Cerebellar nuclear complex (tissue), 1 donor: ENCODE data around the gene KRT222.
A peak's percentile ranks its signal among the peaks of the same experiment; 100 is the strongest.

Source experiments
- DNase-seq, 2 experiments: peaks; one replicate each; lab custom pipeline; 2025; lab: John Stamatoyannopoulos, UW

Gene KRT222

DNA sequence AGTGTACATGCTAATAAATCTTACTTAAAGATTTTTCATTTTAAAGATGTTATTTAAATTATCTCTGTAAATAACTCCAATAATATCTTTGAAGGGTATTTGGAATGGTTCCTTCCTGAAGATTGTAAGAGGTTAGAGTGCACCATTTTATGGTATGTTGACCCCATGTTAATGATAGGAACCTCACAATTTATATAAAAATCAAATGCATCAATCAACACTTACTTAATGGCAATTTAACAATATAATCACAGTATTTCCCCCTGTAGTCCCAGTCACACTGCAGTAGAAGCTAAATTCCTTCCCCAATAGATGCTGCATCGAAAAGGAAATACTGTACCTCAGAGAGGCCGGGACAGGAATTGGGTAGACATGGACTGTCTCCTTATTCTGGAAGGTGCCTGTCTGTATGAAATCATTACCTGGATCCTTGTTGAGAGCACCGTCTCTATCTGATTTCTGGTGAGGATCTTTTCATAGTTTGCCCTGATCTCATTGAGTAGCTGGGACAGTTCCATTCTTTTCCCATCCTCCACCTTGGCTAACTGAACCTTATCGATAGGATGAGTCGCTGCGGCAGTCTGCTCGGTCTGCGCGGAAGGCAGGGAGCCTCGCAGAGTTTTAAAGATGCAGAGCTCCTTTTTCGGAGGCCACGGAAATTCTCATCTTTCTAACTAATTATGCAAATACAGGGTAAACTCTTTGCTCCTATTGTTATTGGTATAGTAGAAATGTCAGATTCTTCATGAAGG lies at the start of gene KRT222:
Gene KRT222, minus strand, starts transcription at position 596 of the 752 bp plus-strand sequence. Its CDS starts 78 bp downstream, at position 518.
- peak in 1 of 2 experiments; percentile 44 for DNase-seq

DNA sequence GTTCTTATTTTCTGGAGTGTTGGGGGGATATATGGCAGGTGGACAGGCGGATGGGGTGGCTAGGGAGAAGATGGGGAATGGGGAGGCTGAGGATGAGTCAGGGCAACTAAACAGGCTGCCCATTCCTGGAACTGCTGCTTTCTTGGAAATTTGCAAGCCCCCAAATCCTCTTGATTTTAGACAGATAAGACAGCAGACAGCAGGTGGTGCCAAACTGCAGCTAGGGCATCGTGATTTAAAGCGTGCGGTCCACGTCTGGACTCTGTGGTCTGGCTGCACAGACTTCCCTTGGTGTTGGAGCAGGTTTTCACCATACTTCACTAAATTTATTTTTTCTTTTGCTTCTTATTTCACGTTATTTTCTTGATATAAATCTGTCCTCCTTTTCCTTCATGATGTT lies 49.5 kb upstream of the KRT222 start:
- no peak for DNase-seq

DNA sequence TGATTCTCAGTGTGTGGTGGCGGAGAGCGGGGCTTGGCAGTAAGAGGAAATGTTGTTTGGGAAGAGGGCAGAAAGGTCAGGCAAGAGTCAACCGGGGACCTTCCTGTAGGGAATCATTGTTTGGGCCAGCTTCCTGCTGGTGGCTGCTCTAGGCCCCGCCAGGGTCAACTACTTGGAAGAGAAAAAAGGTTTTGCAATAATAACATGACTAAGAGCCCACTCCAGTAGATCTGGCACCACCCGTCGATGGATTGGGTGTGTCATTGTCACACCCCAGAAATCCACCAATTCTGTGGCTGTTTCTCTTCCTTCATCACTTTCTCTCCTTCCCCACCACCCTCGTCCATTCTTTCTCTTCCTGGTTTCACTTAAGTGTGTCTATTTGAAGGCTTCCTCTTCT lies 42.8 kb upstream of the KRT222 start:
- DNase-seq: no peak

DNA sequence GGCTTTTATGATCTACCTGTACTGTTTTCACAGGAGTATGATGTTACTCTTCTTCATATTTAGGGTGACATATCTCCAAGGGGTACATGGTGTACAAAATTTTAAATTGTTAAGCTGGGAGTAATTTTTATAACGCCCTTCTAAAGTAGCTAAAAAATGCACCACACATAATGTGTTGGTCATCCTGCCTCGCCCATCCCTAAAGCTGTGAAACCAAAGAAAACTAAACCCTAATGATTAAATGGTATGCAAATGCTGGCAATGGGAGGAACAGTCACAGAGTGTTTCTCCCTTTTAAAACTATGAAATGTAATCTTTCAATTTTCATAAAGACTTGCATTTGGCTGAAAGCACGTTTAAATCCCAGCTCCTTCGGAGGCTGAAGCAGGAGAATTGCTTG lies 40.6 kb upstream of the KRT222 start:
- no peak for DNase-seq

DNA sequence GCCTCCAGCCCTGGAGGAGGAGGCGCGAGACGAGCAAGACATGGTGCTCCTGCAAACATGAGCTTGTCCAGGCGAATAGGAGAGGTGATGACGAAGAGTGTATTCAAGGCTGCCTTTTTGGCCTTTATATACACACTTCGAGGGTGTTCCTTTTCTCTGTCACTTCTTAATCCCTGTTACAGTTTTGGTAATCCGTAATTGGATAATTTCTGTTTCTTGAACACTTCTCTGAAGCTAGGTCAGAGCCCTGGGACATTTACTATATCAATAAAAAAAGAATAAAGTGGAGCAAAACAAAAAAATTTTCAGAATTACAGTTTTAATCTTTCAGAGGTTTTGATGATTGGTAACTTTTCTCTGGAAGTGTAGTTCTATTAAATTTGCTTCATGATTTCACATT lies 38.7 kb upstream of the KRT222 start, which contains the start of gene KRT24:
Gene KRT24, minus strand, starts transcription at position 101 of the 400 bp plus-strand sequence. Its CDS starts 59 bp downstream, at position 42.
- no peak for DNase-seq

DNA sequence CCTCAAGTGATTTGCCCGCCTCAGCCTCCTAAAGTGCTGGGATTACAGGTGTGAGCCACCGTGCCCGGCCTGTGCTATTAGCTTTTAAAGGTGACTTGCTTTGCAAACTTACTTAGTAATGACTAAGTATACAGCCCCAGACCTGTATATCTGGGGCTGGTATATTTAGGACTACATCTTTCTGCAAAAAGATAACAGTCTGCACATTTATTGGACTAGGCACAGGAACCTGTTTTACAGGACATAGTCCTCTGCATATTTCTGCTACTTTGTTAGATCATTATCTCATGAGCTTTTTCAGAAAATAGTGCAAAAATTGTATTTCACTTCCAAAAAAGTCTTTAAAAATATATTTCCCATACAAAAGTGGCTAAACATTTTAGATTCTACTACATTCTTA lies 37.3 kb upstream of the KRT222 start:
- DNase-seq: no peak

DNA sequence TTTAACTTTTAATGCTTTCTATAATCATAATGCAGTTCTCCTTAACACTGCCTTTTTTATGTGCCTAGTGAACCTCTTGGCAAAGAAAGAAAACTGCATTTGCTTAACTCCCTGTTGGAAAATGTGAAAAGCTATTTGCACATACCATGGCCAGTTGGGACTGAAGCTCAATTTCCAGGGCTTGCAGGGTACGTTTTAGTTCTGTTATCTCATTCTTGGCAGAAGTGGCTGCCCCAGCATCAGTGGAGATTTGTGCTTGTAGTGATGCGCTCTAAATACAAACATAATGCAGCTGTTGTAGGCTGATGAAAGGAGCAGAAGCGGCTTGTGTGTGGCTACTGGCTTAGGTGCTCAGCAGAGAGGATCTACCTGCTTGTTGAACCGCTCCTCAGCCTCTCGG lies 34.9 kb upstream of the KRT222 start:
- no peak for DNase-seq

DNA sequence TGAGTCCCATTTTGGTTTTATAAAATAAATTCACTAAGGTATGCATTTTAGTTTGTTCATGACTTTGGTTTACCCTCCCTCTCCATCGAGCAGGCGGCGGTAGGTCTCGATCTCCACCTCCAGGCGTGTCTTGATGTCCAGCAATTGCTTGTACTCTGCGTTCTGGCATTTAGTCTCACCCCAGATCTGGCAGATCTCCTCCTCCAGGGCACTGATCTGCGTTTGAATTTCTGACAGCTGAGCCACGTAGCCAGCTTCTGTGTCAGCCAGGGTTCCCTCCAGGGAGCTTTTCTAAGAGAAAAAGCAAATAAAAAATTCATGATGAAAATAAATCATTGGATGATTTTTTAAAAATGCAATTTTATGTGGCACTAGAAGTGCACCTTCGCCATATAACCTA lies 34.4 kb upstream of the KRT222 start:
- DNase-seq: no peak

DNA sequence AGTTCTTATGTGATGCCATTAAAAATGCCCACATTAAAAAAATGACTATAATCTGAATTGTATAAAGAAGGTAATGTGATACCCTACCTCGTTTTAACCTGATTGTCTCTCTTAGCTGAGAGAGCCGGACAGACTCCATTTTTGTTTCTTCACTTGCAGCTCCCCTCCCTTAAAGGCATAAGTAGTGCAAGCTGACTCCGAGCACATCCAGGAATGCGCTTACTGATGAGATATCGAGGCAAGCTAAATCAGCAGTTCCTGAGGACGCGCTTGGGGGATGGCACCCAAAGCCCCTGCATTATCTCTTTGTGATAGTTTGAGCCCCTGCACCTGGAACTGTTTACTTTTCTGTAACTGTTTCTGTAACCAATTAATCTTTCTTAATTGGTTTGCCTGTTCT lies 32.3 kb upstream of the KRT222 start:
- DNase-seq: no peak

DNA sequence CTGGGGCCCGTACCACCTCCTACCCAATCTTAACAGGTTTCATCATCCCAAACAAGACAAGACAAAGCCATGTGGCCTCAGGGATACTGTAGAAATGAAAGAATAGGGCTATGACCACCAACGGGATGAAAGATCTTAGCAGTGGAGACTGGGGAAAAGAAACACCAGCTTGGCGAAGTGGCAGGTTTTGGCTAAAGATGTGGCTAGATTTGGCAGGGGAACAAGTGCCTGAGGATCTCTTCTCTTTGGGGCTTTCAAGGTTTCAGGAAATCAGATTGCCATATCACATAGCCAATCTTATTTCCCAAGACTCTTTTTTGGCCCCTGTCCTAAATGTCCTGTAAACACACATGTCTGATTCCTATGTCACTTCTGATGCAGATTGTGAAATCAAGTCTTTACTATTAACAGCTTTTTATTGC lies 31.7 kb upstream of the KRT222 start:
- DNase-seq: no peak

DNA sequence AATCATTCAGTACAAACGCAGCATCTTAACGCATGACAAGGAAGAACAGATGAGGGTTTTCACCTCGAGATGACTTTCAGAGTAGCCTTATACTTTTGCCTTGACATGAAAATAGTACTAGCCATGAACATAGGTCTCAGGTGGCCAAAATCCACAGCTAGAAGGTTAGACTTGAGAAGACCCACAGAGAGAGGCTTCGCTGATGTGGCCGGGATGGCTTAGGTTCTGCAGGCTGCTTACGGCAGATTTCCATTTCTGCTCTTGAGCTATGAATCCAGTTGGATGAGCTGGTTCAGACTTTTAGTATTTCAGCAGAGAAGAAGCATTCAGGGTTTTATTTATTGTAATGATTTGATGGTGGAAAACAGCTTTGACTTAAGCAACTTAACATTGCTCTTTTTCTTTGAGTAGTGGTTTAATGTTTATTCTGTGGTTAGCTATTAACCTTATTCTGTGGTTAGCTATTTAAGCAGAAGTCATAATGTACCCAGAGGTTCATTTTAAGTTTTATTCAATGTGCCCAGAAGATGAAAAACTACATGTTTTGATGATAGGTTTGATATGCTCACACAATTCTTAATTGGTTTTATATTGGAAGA lies 31.0 kb upstream of the KRT222 start:
- no peak for DNase-seq

DNA sequence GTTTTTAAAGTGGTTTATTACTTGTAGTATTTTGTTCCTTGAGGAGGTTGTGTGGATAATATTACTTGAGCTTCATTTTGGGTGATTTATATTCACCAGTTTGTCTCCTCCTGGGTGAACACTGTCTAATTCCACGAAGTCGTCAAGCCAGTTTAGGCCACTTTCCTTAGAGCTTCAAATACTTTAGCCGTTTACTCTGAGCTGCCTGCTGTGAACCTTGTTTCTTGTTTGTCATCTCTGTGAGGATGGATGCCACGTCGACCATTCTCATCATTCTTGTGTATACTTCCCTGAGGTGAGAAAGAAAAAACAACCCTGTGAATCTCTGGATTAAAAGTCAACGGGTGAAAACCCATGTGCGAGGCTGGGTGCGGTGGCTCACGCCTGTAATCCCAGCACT lies 29.6 kb upstream of the KRT222 start:
- no peak for DNase-seq

DNA sequence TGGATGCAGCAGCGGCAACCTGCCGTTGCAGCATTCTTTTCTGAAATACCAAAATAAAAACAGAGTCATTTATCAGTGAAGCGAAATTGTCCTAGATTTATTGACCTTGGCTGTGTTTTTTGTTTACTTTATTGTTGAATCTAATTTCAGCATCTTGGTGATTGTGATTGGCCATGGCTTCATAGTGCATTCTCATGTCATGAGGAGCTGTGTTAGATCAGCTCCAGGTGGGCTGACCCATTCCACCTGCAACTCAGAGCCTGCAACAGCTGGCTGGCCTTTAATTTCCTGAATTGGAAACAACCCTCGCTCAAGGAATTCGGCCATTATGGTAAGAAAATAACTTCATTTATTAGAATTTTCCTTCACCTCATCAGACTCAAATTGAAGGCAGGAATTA lies 22.1 kb upstream of the KRT222 start:
- DNase-seq: no peak

DNA sequence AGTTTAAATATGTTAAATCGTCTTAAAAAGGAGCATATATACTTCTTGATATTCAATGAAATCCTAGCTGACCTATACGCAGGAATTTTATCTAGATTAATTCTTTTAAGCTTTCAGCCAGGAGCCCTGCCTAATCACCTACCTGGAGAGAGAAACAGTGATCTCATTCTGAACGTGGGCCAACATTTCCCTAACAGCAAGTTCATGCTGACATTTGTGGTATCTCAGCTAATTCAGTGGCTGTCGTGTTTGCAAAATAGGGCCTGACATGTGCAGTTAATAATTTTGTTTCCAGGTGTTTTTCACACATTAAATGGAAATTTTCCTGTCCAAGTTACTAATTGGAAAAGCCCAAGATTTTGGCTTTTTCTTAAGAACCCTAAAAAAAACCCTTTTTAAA lies 21.2 kb upstream of the KRT222 start:
- DNase-seq: no peak

DNA sequence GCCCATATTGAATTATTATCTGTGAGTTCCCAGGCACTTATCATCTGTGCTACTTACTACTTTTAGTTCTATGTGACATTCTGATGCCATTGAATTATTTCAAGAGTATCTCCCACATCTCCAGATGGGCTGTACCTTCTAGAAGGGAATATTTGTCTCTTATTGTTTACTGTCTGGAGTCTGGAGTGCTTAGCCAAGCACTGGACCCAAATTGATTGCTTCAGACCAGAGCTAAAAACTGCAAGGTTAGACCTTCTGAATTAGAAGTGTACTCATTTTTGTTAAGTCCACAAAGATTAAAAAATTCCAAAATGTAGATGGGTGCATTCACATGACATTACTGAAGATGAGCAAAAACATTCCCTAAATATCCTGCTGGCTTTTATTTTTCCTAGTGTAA lies 16.0 kb upstream of the KRT222 start:
- no peak for DNase-seq

DNA sequence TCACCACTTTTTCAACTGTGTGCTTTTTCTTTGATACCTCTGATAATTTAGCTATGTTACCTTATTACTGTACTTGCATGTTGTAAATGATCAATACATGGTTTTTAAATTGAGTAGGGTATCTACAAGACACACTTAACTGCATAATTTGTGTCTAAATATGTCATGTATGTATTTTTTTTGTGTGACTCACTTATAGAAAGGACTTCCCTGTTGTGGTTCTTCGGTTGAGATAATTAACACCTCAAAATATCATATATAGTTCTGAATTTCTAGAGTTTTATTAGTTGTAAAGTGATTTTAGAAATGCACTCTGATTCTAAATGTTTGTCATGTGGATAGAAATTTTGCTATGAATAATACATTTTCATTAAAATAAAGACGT lies 14.5 kb upstream of the KRT222 start:
- DNase-seq: no peak

DNA sequence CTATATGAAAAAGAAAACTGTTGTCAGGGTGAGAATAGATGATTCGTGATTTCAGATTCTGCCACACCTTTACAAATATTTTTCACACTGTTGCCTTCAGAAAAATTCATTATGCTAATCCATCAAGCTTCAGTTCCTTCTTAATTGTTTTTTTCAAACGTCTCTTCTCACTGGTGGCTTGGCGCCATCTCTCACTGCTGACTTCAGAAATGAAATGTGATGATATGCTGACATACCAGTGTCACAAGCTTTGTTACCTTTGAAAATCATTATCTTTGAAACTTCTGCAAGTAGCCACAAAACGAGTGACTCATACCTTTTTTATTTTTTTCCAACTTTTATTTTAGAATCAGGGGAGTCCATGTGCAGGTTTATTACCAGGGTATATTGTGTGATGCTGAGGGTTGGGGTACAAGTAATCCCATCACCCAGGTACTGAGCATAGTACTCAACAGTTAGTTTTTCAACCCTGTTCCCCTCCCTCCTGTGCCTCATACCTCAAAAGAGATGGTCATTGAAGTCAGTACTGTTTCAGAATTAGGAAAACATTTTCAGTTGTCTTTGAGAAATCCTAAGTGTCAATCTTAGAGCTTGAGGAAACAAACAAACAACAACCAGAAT lies 14.0 kb upstream of the KRT222 start:
- no peak for DNase-seq

DNA sequence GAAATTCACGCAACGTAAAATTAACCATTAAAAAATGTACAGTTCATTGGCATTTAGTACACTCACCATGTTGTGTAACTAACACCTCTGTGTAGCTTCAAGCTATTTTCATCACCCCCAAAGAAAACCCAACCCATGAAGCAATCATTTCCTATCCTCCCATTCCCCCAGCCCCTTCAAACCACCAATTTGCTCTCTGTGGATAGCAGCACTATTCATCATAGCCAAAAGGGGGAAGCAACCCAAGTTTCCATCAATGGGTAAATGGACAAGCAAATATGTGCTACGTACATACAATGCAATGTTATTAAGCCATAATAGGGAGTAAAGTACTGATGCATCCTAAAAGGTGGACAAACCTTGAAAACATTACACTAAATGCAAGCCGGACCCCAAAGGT lies 10.9 kb upstream of the KRT222 start:
- no peak for DNase-seq

DNA sequence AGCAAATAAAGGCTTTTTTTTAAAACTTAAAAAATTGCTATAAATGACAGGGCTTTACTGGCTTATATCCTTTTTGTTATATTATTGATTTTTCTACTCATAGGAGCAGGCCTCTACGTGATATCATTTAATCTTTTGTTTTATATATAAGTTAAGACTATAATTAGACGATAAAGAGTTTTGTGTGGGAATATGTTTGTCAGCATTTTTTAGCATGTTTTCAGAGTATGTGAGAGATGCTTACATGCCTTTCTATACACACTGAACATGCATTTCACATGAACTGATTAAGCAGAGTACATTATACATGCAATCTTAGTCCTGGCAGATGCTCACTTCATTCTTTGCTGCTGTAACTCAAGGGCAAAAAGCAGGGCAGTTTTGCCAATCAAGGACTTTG lies 7.7 kb upstream of the KRT222 start:
- no peak for DNase-seq

DNA sequence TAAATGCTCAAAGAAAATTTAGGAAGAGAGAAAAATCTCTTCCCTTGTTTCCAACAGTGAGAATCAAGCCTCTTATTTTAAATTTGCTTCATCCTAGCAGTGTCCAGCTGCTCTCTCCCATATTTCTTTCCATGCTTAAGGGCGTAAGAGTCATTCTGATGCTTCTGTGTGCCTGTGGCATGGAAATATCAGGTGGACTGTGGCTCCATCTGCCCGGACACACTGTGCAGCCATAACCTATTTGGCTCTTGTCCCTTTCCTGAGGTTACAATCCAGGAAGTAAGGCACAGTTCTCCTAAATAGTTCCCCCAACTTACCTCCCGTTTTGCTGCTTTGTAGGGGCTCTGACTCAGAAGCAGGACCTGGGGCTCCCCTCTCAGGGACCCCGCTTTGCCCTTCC lies 6.3 kb upstream of the KRT222 start:
- peak in 1 of 2 experiments; percentile 51 for DNase-seq

DNA sequence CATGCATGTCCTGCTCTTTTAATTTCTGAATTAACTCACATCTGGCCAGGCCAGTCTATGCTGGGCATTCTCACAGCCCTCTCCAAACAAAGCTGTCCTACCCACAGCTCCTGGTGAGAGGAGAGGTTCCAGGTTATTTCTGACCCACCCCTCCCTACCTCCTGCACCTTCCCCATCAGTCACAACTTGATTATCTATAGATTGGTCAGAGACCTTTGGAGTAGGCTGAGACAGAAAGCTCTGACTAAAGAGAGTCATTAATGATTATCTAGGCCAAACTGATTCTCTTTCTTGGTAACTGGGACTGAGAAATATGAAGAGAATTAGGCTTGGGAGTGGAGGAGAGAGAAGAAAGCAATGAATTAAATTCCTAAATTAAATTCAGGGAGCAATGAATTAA lies 1.4 kb upstream of the KRT222 start:
- DNase-seq: no peak

DNA sequence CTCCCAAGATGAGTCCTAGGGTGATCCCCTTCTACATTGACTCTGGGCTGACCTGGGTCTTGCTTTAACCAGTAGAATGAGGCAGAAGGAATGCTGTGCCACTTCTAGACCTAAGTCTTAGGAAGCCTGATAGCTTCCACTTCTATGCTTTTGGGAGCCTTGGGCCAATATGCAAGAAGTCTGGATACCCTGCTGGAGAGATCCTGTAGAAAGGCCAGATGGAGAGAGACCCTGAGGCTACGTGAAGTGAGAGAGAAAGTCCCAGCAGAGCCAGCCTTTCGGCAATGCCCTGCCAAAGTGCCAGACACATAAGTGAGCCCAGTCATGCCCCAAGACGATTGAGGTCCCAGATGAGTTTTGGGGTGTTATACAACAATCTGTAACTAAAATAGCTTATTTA lies 1.7 kb downstream of the KRT222 start:
- no peak for DNase-seq

DNA sequence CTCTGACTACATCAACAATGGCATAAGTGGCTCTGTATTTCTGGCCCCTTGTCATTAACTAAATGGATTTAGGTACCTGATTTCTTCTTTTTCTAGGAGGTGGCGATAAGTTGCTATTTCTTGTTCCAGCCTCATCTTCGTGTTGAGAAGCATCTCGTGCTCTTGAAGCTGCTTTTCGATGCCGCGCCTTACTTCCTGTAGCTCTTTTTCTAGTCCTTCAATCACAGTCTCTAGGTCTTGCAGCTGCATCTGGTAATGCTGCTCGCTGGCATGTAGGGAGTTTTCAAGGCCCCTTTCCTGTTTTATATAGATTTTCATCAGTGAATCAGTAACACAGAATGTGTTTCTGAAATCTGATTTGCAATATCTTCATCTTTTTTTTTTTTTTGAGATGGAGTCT lies 5.1 kb downstream of the KRT222 start:
- no peak for DNase-seq
